Calu3 (cell line): ENCODE measurements around the gene ADGRD1. TPM values are rescaled to one million over a fixed set of nuclear protein-coding genes. Genes with fewer than 3 reads are reported as not detected.

ENCODE experiments used
- BruUV-seq: library from RNA; stranded (reverse); fragments of 400-500 nt; replicated peaks from 2 replicates; lab custom pipeline; 2021; lab: Mats Ljungman, UMichigan
- CTCF ChIA-PET: fragments of 300-600 bp; sonication (Branson Sonifier 250); formaldehyde crosslinking; loops from one replicate; lab custom pipeline; 2022; ENCODE audit warnings: antibody characterized with exemption; lab: Charles Lee
- DNase-seq: peaks from one replicate; pipeline ENCODE4 v3.0.0; 2022
- H3K27ac Mint-ChIP-seq: one replicate; pipeline ENCODE4 v1.8.0; 2022; ENCODE audit warnings: mixed read lengths; ENCODE audit not compliant: unreplicated experiment
- H3K27me3 Mint-ChIP-seq: one replicate; pipeline ENCODE4 v1.8.0; 2022; ENCODE audit warnings: mixed read lengths; ENCODE audit not compliant: unreplicated experiment
- H3K36me3 Mint-ChIP-seq: one replicate; pipeline ENCODE4 v1.8.0; 2022; ENCODE audit warnings: mild to moderate bottlenecking, moderate library complexity, mixed read lengths; ENCODE audit not compliant: insufficient read depth, unreplicated experiment
- H3K4me1 Mint-ChIP-seq: one replicate; pipeline ENCODE4 v1.8.0; 2022; ENCODE audit warnings: mild to moderate bottlenecking, low read depth, mixed read lengths; ENCODE audit not compliant: unreplicated experiment
- H3K4me3 Mint-ChIP-seq: one replicate; pipeline ENCODE4 v1.8.0; 2022; ENCODE audit warnings: mild to moderate bottlenecking, low read depth, moderate library complexity, mixed read lengths; ENCODE audit not compliant: unreplicated experiment
- H3K9me3 Mint-ChIP-seq: one replicate; pipeline ENCODE4 v1.8.0; 2022; ENCODE audit warnings: low read depth, mixed read lengths; ENCODE audit not compliant: unreplicated experiment
- intact Hi-C: fragments of 100-400 bp; cut with micrococcal nuclease; formaldehyde crosslinking; loops from one replicate; pipeline ENCODE4 v1.10.0; 2022; ENCODE audit not compliant: unreplicated experiment
- total RNA-seq: library from RNA; stranded (reverse); gene quantifications from 2 replicates; pipeline ENCODE4 v1.2.3, GENCODE V29; 2022
- TF ChIP-seq, protein P1 (sequence below): fragments of 200-600 bp; IDR thresholded peaks from one replicate; pipeline ENCODE4 v1.8.0; 2022; ENCODE audit warnings: antibody characterized with exemption; ENCODE audit not compliant: unreplicated experiment

Gene ADGRD1
- total RNA-seq, 1 experiment from 2014 or later, result not detected

DNA sequence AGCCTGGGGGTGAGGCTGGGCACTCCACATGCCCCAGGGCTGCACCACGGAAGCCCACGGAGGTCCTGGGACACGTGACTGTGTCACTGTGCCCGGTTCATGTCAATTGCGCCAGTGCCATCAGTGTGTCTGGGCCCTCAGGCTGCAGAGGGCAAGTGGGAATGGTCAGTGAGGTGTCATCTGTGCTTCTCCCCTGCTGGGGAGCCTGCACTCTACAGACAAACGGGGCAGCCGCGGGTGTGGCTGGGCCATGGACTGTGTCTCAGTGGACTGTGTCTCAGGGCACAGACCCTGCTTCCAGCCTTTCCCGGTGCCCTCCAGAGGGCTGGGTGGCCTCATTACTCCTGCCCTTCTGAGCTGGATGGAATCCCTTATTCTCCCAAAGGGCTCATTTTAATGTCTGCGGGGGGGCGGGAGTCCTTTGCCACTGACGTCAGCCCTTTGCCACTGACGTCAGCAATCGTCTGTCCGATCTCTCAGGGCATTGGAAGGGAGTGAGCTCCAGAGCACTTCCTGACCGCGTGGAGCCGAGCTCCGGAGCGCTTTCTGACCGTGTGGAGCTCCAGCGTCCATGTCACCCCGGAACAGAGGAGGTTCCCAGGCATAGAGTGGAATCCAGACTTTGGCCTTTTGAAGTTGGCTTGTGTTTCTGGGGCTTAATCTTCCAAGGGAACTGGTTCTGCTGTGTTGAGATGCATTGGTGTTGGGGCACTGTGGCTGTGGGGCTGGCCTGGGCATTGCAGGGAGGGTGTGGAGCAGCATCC lies 72.4 kb downstream of the ADGRD1 start:
- Mint-ChIP-seq H3K27me3 (peaks cover 42% of the 10 kb centered on the region), H3K4me1 (no peaks in the 10 kb centered on the region)
- TF ChIP-seq, protein P1, sequence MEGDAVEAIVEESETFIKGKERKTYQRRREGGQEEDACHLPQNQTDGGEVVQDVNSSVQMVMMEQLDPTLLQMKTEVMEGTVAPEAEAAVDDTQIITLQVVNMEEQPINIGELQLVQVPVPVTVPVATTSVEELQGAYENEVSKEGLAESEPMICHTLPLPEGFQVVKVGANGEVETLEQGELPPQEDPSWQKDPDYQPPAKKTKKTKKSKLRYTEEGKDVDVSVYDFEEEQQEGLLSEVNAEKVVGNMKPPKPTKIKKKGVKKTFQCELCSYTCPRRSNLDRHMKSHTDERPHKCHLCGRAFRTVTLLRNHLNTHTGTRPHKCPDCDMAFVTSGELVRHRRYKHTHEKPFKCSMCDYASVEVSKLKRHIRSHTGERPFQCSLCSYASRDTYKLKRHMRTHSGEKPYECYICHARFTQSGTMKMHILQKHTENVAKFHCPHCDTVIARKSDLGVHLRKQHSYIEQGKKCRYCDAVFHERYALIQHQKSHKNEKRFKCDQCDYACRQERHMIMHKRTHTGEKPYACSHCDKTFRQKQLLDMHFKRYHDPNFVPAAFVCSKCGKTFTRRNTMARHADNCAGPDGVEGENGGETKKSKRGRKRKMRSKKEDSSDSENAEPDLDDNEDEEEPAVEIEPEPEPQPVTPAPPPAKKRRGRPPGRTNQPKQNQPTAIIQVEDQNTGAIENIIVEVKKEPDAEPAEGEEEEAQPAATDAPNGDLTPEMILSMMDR, result no peak

DNA sequence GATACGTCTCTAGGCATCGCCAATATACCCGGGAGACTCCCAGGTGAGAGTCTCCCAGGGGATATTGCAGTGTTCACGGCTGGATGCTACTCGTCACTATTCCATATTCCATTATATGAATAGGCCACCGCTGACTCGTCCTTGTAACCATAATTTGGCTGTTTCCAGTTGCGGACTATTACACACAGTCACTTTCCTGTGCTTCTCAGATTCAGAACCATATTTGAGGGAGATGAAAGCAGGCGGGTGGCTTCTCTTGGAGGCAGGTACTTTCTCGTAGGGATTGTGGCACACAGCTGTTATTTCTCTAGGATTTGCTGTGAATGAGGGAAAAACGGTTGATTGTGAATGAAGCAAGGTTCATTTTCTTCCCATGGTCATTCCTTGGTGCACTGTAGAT lies 73.0 kb downstream of the ADGRD1 start:
- BruUV-seq, result no TSS peak
- CTCF ChIA-PET, result no interaction called here
- H3K27ac Mint-ChIP-seq, result no peak overlapping the region
- TF ChIP-seq, protein P1, result no peak
- no peak for DNase-seq
- no peaks in the 10 kb centered on the region for H3K9me3 Mint-ChIP-seq
- peaks cover 45% of the 10 kb centered on the region for H3K27me3 Mint-ChIP-seq
- H3K36me3 Mint-ChIP-seq, result no peaks in the 10 kb centered on the region
- H3K4me1 Mint-ChIP-seq, result no peaks in the 10 kb centered on the region
- intact Hi-C loops, result no loop called here
- H3K4me3 Mint-ChIP-seq, result no peak overlapping the region

More for the DNA sequence above, 72.4 kb downstream of the ADGRD1 start:
- intact Hi-C loops, result no loop called here
- Mint-ChIP-seq H3K27ac (no peak overlapping the region), H3K36me3 (no peaks in the 10 kb centered on the region), H3K9me3 (no peaks in the 10 kb centered on the region), H3K4me3 (no peak overlapping the region)
- BruUV-seq, result no TSS peak
- DNase-seq, result no peak
- CTCF ChIA-PET, result no interaction called here

- H3K27ac Mint-ChIP-seq, result no peak overlapping the region
- intact Hi-C loops, result no loop called here
- TF ChIP-seq, protein P1, result no peak
- DNase-seq, result no peak
- H3K9me3 Mint-ChIP-seq, result no peaks in the 10 kb centered on the region
- BruUV-seq, result no TSS peak
- H3K27me3 Mint-ChIP-seq, result peaks cover 46% of the 10 kb centered on the region
- H3K4me1 Mint-ChIP-seq, result no peaks in the 10 kb centered on the region
- H3K4me3 Mint-ChIP-seq, result no peak overlapping the region
- CTCF ChIA-PET, result no interaction called here
- no peaks in the 10 kb centered on the region for H3K36me3 Mint-ChIP-seq
Observed at GRCh38 chr12:131027264-131027663, 73.6 kb downstream of the ADGRD1 start.

DNA sequence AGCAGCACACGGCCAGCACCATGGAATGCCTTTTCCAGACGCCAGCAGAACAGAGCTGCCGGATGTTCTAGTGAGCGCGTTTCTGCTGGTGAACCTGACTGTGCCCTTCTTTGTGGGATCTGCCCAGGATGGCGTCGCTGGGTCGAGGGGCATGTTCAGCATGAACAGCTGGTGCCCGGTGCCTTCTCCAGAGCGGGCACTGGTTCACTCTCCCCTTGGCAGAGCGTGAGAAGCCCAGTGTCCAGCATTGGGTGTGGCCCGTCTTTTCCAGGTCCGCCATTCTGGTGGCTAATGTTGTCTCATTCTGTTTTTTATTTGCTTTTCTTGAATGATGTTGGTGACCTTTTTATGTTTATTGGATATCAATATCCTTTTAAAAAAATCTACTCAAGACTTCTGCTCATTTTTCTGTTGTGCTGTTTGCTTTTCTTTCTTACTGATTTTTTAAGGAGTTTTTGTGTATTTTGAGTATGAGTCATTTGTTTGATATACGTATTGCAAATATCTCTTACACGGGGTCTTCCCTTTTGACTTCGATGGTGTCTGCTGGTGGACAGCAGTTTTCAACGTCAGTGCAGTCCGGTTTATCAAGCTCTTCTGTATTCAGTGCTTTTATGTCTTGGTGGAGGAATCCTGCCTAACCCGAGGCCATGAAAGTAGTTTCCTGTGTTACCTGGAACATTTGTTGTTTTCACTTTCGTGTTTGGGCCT lies 74.3 kb downstream of the ADGRD1 start:
- Mint-ChIP-seq H3K4me1 (no peaks in the 10 kb centered on the region), H3K36me3 (no peaks in the 10 kb centered on the region), H3K4me3 (no peak overlapping the region), H3K9me3 (no peaks in the 10 kb centered on the region), H3K27ac (no peak overlapping the region), H3K27me3 (peaks cover 40% of the 10 kb centered on the region)
- TF ChIP-seq, protein P1, result no peak
- DNase-seq, result no peak
- intact Hi-C loops, result no loop called here
- CTCF ChIA-PET, result no interaction called here
- no TSS peak for BruUV-seq
